Liver (tissue), 9 donors: ENCODE data around the gene OPN1SW. TPM values are rescaled to one million over a fixed set of nuclear protein-coding genes. Genes with fewer than 3 reads are reported as not detected.

ENCODE experiments used
- DNase-seq: peaks from one replicate; pipeline ENCODE4 v3.0.0-alpha.2; 2017; ENCODE audit warnings: low spot score
- H3K27ac ChIP-seq, 2 donors: one replicate each; pipeline ENCODE4 v1.7.0; 2013; ENCODE audit warnings: inconsistent platforms in 2 of 2, low read length in 2 of 2, control low read depth in 1 of 2, low read depth in 1 of 2, mild to moderate bottlenecking in 1 of 2
- H3K27me3 ChIP-seq, 4 donors: one replicate each; pipeline versions ENCODE4 v1.6.1 to v1.7.0; 2013; ENCODE audit warnings: low read length in 3 of 4, inconsistent platforms in 1 of 4, mild to moderate bottlenecking in 1 of 4, moderate library complexity in 1 of 4; ENCODE audit not compliant: control insufficient read depth in 4 of 4, insufficient read depth in 4 of 4
- H3K36me3 ChIP-seq, 4 donors: one replicate each; pipeline versions ENCODE4 v1.6.1 to v1.7.0; 2013; ENCODE audit warnings: low read length in 3 of 4, mild to moderate bottlenecking in 3 of 4, low read depth in 1 of 4, moderate library complexity in 1 of 4; ENCODE audit not compliant: control insufficient read depth in 4 of 4, insufficient read depth in 3 of 4
- H3K4me1 ChIP-seq, 4 donors: one replicate each; pipeline versions ENCODE4 v1.6.1 to v1.7.0; 2013; ENCODE audit warnings: low read length in 3 of 4, mild to moderate bottlenecking in 3 of 4, moderate library complexity in 1 of 4; ENCODE audit not compliant: control insufficient read depth in 4 of 4, insufficient read depth in 4 of 4
- H3K4me3 ChIP-seq, 3 donors: one replicate each; pipeline versions ENCODE4 v1.6.1 to v1.7.0; 2013; ENCODE audit warnings: low read length in 3 of 3, control low read depth in 1 of 3, low read depth in 1 of 3, mild to moderate bottlenecking in 1 of 3
- H3K9ac ChIP-seq, 2 donors: one replicate each; pipeline ENCODE4 v1.7.0; 2013; ENCODE audit warnings: low read length in 2 of 2, mild to moderate bottlenecking in 2 of 2, moderate library complexity in 2 of 2, control low read depth in 1 of 2, low read depth in 1 of 2
- H3K9me3 ChIP-seq, 4 donors: one replicate each; pipeline versions ENCODE4 v1.6.1 to v1.7.0; 2013; ENCODE audit warnings: low read length in 3 of 4; ENCODE audit not compliant: control insufficient read depth in 4 of 4
- ATF3 ChIP-seq: IDR thresholded peaks from 2 replicates; pipeline ENCODE4 v1.6.1; 2016; ENCODE audit warnings: antibody characterized with exemption
- CTCF ChIP-seq: fragments of 150-350 bp; IDR thresholded peaks from 2 replicates; pipeline ENCODE4 v1.5.1; 2017; ENCODE audit warnings: improper control_type of control experiment, low read depth, low read length; ENCODE audit not compliant: missing input control
- EGR1 ChIP-seq, 2 donors: IDR thresholded peaks; 2 replicates each; pipeline ENCODE4 v1.6.1; 2016 to 2018; ENCODE audit warnings: antibody characterized with exemption in 2 of 2, low read depth in 2 of 2
- FOXA1 ChIP-seq: IDR thresholded peaks from 2 replicates; pipeline ENCODE4 v1.6.1; 2016; ENCODE audit warnings: antibody characterized with exemption
- FOXA2 ChIP-seq: IDR thresholded peaks from 2 replicates; pipeline ENCODE4 v1.6.1; 2016; ENCODE audit warnings: antibody characterized with exemption
- GABPA ChIP-seq, 2 donors: IDR thresholded peaks in 1 of 2; conservative IDR thresholded peaks in 1 of 2; 2 replicates each; pipeline ENCODE4 v1.6.1; 2016; ENCODE audit warnings: antibody characterized with exemption in 2 of 2, mild to moderate bottlenecking in 1 of 2, moderate library complexity in 1 of 2
- HNF4A ChIP-seq, 2 donors: conservative IDR thresholded peaks; 2 replicates each; pipeline ENCODE4 v1.6.1; 2016; ENCODE audit warnings: antibody characterized with exemption in 2 of 2, mild to moderate bottlenecking in 2 of 2
- HNF4G ChIP-seq: IDR thresholded peaks from 2 replicates; pipeline ENCODE4 v1.6.1; 2016; ENCODE audit warnings: antibody characterized with exemption
- JUND ChIP-seq, 2 donors: IDR thresholded peaks; 2 replicates each; pipeline ENCODE4 v1.6.1; 2016; ENCODE audit warnings: antibody characterized with exemption in 2 of 2
- NR2F2 ChIP-seq: IDR thresholded peaks from 2 replicates; pipeline ENCODE4 v1.6.1; 2016; ENCODE audit warnings: antibody characterized with exemption
- RAD21 ChIP-seq, 2 donors: IDR thresholded peaks; 2 replicates each; pipeline ENCODE4 v1.6.1; 2016; ENCODE audit warnings: antibody characterized with exemption in 2 of 2, mild to moderate bottlenecking in 2 of 2
- REST ChIP-seq: IDR thresholded peaks from 2 replicates; pipeline ENCODE4 v1.6.1; 2016; ENCODE audit warnings: antibody characterized with exemption, mild to moderate bottlenecking
- RXRA ChIP-seq, 2 donors: IDR thresholded peaks; 2 replicates each; pipeline ENCODE4 v1.6.1; 2017 to 2018; ENCODE audit warnings: antibody characterized with exemption in 2 of 2, mild to moderate bottlenecking in 1 of 2
- SP1 ChIP-seq: IDR thresholded peaks from 2 replicates; pipeline ENCODE4 v1.6.1; 2018; ENCODE audit warnings: antibody characterized with exemption, mild to moderate bottlenecking
- TAF1 ChIP-seq: conservative IDR thresholded peaks from 2 replicates; pipeline ENCODE4 v1.6.1; 2016; ENCODE audit warnings: antibody characterized with exemption, mild to moderate bottlenecking
- YY1 ChIP-seq: IDR thresholded peaks from 2 replicates; pipeline ENCODE4 v1.6.1; 2016; ENCODE audit warnings: antibody characterized with exemption, mild to moderate bottlenecking
- WGBS: extraction: QIAGEN DNeasy Blood & Tissue Kit; methylation state at CpG from one replicate; pipeline ENCODE4 v1.1.7; 2013; 5-methylcytosine and 5-hydroxymethylcytosine counted together
- polyA plus RNA-seq, 2 donors: library from polyadenylated mRNA; stranded (reverse) in 1 of 2; unstranded in 1 of 2; fragments of 200-250 nt in 1 of 2; fragments of >200 nt in 1 of 2; fragmentation: Nextera tagmentation in 1 of 2; extraction: Ambion mirVana in 1 of 2; gene quantifications; one replicate each; pipeline versions ENCODE4 v1.2.1 to v1.2.3, GENCODE V29; 2013 to 2015
- total RNA-seq, 2 donors: library from RNA; depleted of rRNA; stranded (reverse); fragments of >200 nt; gene quantifications; one replicate each; pipeline ENCODE4 v1.2.3, GENCODE V29; 2014
- TF ChIP-seq, protein P1 (sequence below): IDR thresholded peaks from 2 replicates; pipeline ENCODE4 v1.6.1; 2016; ENCODE audit warnings: antibody characterized with exemption
- TF ChIP-seq, protein P2 (sequence below): IDR thresholded peaks from 2 replicates; pipeline ENCODE4 v1.6.1; 2016; ENCODE audit warnings: antibody characterized with exemption
- donor health status: healthy.
- donor health status: healthy.
- donor health status: healthy.
- donor health status: healthy.
- donor health status: healthy.

OPN1SW gene
- total and polyA plus RNA-seq, 4 donors = 0.29 TPM; not detected in 3

- TF ChIP-seq, protein P1, sequence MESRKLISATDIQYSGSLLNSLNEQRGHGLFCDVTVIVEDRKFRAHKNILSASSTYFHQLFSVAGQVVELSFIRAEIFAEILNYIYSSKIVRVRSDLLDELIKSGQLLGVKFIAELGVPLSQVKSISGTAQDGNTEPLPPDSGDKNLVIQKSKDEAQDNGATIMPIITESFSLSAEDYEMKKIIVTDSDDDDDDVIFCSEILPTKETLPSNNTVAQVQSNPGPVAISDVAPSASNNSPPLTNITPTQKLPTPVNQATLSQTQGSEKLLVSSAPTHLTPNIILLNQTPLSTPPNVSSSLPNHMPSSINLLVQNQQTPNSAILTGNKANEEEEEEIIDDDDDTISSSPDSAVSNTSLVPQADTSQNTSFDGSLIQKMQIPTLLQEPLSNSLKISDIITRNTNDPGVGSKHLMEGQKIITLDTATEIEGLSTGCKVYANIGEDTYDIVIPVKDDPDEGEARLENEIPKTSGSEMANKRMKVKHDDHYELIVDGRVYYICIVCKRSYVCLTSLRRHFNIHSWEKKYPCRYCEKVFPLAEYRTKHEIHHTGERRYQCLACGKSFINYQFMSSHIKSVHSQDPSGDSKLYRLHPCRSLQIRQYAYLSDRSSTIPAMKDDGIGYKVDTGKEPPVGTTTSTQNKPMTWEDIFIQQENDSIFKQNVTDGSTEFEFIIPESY = no peak
- TF ChIP-seq RXRA (IDR thresholded peaks at IDR 0.05) = no peak
These were observed 8.0 kb downstream of the OPN1SW start (continued) for GRCh38 chr7:128767475-128768110.

- WGBS = 88% methylated on average over 3 of the region's 3 CpGs
- DNase-seq = no peak
- H3K27ac ChIP-seq = no peak overlapping the region
- H3K9ac ChIP-seq = no peak overlapping the region
- no peaks in the 10 kb centered on the region for H3K27me3 ChIP-seq
- H3K9me3 ChIP-seq = no peaks in the 10 kb centered on the region
- TF ChIP-seq CTCF = no peak
- no peak for TF ChIP-seq YY1
- TF ChIP-seq ATF3 = no peak
- TF ChIP-seq HNF4G = no peak
- no peak for TF ChIP-seq FOXA2
- no peak for TF ChIP-seq RAD21 (IDR thresholded peaks at IDR 0.05)
- no peak for TF ChIP-seq NR2F2
- TF ChIP-seq, protein P1 = no peak
- TF ChIP-seq EGR1 (IDR thresholded peaks at IDR 0.05; ENCODE audit: low read depth in 2 of 2) = no peak
- TF ChIP-seq FOXA1 = no peak
- TF ChIP-seq RXRA (IDR thresholded peaks at IDR 0.05) = no peak
- TF ChIP-seq TAF1 = no peak
- no peak for TF ChIP-seq REST
- no peak for TF ChIP-seq GABPA (IDR thresholded peaks at IDR 0.05 in 1 of 2, conservative IDR thresholded peaks at IDR 0.05 in 1 of 2)
- no peak for TF ChIP-seq SP1
- TF ChIP-seq, protein P2, sequence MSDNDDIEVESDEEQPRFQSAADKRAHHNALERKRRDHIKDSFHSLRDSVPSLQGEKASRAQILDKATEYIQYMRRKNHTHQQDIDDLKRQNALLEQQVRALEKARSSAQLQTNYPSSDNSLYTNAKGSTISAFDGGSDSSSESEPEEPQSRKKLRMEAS = no peak
- TF ChIP-seq HNF4A (conservative IDR thresholded peaks at IDR 0.05) = no peak
- no peak for TF ChIP-seq JUND (IDR thresholded peaks at IDR 0.05)
- H3K4me1 ChIP-seq = no peaks in the 10 kb centered on the region
- no peak overlapping the region for H3K4me3 ChIP-seq
- peaks cover 8 to 47% (median 38%) of the 10 kb centered on the region in 4 donors for H3K36me3 ChIP-seq
These were observed 12.1 kb downstream of the OPN1SW start for GRCh38 chr7:128763541-128763940.
